NCI-H446 (cell line): Measurements from ENCODE around the gene PARP1.
"Not testable (repeated sequence)": the region's sequence is repeated elsewhere in the genome, so short reads cannot be mapped to it uniquely, and the experiment has no call there.

ENCODE experiments used
- DNase-seq, 2 experiments: peaks; one replicate each; lab custom pipeline; 2025; lab: John Stamatoyannopoulos, UW

Gene PARP1

DNA sequence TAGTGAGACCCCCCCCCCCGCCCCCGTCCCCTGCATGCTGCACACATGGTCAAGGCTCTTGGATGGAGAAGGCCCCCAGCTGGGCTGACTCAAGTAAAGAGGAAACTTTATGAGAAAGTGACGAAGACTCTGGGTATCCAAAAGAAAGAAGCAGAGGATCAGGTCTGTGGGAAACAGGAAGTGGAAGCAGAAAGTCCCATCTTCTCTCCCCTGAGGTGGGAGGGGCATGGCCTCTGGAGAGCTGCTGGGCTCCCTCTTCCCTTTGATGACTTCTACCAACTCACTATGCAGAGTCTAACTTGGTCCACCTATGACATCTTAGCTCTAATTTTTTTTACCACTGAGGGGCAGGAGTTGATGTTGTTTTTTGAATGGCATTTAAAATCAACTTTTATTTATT is 56.2 kb downstream of the PARP1 start:
- no peak for DNase-seq

DNA sequence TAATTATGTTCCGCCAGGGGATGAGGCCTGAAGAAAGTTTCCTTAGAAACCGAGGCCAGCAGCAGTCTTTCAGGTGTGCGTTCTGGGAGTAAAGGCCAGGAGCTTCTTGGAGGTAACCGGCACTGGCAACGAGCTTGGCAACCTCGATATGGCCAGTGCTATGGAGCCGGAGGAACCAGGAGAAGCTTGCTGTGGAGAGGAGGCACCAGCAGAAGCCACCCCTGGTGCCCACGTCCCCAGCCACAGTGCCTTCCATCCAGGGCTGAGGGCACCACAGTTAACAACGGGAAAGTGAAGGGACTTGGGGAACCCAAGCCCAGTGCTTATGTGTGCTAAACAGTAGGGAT is 57.4 kb downstream of the PARP1 start:
- DNase-seq: no peak

DNA sequence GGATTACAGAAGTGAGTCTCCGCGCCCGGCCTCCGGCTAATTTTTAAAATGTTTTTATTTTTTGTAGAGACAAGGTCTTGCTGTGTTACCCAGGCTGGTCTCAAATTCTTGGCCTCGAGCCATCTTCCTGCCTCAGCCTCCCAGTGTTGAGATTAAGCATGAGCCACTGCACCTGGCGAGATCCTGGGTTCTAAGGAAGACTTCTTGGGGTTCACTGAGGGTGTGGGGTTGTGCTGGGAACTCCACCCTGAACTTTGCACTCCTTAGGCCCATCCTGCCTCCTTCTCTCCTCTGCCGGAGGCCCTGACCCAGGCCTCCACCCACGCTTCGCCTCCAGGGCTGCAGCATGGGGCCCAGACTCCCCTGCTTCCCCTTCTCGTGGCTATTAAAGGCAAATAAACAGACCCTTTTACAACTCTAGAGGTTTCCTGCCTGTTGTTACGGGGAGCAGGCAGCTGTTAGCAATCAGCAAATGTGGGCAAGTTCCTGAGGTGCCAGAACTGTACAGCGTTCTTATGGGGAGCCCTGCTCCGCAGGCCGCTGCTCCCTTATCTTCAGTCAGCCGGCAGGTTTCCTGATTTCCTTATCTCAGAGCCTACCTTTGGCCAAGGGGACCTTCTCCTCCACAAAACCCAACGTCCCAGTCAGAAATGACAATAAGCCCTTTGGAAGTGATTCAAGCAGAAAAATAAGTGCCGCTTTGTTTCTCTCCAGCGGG is 57.9 kb downstream of the PARP1 start:
- DNase-seq: no peak

DNA sequence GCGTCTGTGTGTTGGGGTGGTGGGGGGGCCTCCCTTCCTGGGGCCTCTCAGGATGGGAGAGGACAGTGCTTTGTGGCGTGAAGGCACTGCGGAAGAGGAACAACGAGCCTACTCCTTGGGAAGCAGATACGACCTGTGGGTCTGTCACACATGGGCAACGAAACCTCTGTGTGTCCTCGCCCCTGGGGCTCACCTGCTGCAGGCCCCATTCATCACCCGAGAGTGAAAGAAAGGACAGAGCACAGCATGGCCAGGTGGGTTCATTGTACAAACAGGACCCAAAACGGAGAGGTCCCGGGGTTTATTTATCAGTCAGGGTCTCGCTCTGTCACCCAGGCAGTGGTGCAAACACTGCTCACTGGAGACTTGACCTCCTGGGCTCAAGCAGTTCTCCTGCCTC is 58.8 kb downstream of the PARP1 start:
- no peak for DNase-seq

DNA sequence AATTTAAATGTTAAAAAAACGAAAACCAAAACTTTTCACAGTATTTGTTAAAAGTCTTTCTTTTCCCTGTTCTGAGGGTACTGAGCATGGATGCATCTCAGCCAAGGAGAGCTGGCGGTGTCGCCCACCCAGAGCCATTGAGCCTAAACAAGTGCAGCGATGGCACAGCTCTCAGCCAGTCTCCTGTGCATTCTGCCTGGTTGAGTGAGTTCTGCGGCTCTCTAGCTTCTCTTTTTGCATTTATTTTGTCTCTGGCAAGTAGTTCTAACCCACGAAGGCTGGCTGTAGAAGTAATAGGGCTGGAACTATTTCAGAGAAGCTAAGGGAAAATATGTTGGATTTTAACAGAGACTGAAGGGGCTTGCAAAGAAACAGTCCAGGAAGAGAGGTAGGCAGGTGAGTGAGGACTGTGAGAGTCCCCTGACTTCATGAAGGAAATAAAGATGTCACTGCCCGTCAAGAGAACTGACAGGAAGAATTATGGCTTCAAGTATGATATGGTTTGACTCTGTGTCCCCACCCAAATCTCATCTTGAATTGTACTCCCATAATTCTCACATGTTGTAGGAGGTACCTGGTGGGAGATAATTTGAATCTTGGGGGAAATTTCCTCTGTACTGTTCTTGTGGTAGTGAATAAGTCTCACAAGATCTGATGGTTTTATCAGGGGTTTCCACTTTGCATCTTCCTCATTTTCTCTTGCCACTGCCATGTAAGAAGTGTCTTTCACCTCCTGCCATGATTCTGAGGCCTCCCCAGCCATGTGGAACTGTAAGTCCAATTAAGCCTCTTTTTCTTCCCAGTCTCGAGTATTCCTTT is 63.2 kb downstream of the PARP1 start:
- DNase-seq: no peak

DNA sequence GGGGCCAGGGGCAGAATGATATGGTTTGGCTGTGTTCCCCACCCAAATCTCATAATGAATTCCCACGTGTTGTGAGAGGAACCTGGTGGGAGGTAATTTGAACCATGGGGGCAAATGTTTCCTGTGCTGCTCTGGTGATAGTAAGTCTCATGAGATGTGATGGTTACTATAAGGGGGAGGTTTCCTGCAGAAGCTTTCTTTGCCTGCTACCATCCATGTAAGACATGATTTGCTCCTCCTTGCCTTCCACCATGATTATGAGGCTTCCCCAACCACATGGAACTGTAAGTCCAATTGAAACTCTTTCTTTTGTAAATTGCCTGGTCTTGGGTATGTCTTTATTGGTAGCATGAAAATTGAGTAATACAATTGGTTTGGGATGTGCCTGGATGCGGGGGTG is 65.2 kb downstream of the PARP1 start:
- DNase-seq: no peak

DNA sequence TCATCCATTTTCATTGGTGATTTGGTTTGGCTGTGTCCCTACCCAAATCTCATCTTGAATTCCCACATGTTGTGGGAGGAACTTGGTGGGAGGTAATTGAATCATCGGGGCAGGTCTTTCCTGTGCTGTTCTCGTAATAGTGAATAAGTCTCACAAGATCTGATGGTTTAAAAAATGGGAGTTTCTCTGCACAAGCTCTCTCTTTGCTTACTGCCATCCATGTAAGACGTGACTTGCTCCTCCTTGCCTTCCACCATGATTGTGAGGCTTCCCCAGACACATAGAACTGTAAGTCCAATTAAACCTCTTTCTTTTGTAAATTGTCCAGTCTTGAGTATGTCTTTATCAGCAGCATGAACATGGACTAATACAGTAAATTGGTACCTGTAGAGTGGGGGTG is 67.8 kb downstream of the PARP1 start:
- not testable (repeated sequence) for DNase-seq

DNA sequence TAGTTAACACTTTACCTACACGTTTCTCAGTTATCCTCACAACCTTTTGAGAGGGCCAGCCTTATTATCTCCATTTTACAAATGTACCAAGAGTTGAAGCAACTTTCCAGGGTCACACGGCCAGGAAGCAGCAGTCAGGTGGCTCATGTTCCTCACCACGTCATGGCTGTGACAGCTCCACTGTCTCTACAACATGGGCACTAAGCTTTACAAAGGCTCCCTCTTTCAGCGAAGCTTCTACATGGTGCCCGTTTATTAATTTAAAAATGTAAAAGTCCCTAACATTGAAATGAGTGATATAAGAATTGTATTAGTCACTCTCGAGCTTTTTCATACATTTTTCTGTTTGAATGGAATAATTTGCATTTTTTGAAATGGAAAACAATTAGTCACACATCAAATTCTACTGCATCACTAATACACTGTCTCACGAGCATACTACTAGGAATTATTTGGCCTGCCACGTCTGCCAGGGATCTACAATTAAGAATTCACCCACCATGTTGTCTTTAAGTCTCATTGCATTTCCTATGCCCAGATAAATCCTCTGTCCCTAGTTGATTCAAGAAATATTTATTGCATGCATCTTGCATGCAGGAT is 70.5 kb downstream of the PARP1 start:
- no peak for DNase-seq

DNA sequence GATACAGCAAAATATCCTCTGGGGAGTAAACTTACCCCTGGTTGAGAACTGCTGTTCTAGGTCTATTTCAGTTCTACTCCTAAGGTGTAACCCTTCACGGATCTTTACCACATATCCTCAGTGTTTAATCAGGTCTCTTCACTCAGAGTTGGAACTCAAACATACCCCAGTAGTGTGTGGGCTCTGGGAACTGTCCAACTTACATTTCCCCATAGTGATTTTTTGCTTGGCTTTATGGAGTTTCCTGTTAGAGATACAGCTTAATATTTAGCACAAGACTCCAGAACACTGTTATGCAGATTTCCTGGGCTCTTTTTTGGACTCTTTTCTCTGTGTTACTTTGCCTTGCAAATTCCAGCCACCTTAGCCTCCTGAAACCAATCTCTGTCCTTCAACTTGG is 72.2 kb downstream of the PARP1 start:
- DNase-seq: no peak

DNA sequence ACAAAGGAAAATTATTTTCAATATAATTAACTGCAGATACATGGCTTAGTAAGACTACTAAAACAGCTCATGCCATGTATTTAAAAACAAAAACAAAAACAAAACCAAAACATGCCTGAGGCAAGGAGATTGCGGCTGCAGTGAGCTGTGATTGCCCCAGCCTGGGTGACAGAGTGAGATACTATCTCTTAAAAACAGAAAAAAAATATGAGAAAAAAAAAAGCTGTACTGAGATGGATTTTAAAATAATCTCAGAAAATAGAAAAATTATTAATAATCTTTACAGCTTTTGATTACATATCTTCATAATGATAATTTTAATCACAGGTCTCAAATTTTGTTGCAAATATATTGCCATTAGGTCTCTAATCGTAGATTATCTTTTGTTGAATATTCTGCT is 74.9 kb downstream of the PARP1 start:
- DNase-seq: no peak

DNA sequence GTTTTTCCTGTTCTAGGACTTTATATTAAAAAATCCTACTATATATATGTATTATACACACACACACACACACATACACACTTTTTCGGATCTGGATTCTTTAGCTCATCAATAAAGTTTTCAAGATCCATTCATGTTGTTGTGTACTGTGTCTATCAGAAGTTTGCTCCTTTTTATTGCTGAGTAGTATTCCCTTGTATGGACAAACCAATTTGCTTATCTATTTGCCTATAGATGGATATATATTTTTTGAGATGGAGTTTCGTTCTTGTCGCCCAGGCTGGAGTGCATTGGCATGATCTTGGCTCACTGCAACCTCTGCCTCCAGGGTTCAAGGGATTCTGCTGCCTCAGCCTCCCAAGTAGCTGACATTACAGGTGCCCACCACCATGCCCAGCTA is 78.7 kb downstream of the PARP1 start:
- no peak for DNase-seq

DNA sequence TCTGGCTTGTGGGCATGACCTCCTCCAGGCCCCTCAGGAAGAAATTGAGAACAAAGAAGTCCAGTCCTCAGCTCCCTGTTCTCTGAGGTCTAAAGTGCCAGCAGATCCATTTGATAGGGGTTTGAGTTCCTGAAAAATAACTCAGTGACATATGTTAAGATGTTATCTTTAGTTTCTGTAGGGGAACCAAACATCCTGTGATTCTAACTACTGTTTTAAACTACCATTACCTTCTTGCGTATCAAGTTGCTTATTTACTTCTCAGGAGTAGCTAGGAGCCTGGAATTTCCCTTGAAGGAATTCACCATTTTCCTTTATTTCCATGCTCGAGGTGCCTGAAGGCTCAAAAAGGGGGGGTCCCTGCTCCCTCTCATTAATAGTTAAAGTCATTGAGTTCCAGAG is 80.1 kb downstream of the PARP1 start:
- DNase-seq: no peak

DNA sequence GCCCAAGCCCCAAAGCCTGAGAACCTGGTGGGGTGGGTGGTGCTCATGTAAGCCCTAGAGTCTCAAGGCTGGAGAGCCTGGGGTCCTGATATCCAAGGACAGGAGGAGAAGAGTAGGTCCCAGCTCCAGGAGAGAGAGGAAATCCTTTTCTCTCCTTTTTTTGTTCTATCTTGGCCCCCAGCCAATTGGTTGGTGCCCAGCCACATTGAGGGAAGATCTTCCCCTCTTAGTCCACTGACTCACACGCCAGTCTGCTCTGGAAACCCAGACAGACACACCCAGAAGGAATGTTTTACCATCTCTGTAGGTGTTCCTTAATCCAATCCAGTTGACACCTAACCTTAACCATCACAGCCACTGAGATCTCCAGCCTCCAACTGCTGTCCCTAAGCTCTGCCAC is 82.7 kb downstream of the PARP1 start:
- DNase-seq: peak in 1 of 2 experiments; percentile 37

DNA sequence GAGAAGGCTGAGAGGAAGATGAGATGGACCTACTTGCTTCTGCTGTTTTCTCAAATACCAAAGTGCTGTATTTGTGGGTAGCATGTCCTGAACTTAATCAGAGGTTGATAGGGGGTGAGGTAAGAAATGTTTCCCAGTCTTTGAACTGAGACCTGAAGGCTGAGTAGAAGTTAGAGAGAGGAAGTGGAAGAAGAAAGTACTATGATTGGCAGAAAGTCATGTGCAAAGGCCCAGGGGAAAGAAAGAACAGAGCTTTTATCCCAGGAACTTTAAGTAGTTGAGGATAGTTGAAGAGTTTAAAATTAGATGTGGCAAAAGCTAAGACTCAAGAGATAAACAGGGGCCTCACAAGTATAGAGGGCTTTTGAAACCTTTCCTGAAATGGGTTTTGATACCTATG is 83.4 kb downstream of the PARP1 start:
- no peak for DNase-seq

DNA sequence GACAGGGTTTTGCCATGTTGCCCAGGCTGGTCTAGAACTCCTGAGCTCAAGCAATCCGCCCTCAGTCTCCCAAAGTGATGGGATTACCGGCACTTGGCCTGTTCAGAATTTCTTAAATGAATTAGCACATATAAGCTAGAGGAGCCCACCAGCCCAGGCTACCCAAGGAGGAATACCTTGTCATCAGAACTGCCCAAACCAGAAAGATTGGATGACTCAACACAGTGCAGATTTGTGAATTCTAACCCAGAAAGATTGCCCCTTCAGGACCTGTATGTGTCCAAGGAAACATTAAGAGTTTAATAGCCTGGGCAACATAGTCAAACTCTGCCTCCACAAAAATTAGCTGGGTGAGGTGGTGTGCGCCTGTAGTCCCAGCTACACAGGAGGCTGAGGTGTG is 84.9 kb downstream of the PARP1 start:
- DNase-seq: no peak

DNA sequence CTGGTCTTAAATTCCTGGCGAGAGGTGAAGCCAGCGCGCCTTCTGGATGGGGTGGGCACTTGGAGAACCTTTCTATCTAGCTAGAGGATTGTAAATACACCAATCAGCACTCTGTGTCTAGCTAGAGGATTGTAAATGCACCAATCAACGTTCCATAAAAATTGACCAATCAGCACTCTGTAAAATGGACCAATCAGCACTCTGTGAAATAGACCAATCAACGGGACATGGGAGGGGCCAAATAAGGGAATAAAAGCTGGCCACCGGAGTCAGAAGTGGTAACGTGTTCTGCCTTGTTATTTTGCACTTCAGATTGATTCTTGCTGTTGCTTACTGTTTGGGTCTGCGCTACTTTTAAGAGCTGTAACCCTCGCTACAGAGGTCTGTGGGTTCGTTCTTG is 87.0 kb downstream of the PARP1 start:
- DNase-seq: no peak

DNA sequence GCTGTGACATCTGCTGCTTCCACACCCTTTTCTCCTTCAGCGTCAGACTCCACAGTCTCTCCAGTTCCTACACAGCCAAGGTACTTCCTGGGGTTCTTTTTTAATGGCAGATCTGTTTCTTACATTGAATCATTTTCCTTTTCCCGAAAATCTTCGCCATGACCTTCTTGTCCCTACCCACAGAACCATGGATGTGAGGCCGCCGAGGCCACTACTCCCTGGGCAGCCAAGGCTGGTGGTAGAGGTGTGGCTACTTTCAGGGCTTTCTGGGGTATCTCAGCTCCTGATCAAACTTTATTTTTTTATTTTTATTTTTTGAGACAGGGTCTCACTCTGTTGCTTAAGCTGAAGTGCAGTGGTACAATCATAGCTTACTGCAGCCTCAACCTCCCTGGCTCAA is 89.4 kb downstream of the PARP1 start:
- DNase-seq: no peak

DNA sequence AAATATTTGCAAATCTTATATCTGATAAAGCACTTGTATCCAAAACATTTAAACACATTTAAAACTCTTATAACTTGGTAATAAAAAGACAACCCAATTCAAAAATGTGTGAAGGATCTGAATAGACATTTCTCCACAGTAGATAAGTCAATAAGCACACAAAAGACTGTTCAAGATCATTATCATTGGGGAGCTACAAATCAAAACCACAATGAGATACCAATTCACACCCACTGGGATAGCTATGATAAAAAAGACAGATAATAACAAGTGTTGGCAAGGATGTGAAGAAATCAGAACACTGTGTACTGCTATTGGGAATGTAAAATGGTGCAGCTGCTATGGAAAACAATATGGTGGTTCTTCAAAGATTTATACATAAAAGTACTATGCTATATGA is 93.8 kb downstream of the PARP1 start:
- no peak for DNase-seq

DNA sequence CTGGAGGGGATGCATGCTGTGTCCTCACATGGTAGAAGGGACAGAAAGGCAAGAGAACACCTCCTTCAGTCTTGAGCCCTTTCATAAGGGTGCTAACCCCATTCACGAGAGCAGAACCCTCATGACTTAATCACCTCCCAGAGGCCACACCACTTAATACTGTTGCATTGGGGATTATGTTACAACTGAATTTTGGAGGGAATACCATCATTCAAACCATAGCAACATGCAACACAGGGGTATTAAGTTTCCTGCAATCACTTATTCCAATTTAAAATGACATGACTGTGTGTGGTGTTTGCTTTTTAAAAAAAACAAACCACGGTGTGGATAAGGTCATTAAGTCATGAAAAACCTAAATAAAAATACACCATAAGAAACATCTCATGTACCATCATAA is 95.8 kb downstream of the PARP1 start:
- DNase-seq: no peak

DNA sequence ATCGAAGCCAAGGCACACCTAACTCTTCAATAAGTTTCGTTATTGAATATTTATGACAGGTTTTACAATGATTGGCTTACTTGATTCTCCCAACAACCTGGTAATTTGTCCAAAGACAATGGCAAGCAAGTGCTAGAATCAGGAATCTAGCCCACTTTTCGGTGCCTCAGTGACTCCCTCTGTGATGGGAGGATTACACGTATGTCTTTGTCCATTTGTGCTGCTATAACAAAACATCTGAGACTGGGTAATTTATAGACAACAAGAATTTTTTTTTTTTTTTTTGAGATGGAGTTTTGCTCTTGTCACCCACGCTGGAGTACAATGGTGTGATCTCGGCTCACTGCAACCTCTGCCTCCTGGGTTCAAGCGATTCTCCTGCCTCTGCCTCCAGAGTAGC is 96.5 kb downstream of the PARP1 start:
- DNase-seq: no peak
